IMR-90 (cell line): ENCODE results near the gene SCGB1A1.

Experiments used
- BHLHE40 ChIP-seq: fragments of 150-350 bp; IDR thresholded peaks from 2 replicates; pipeline ENCODE4 v1.6.1; 2016; ENCODE audit warnings: mild to moderate bottlenecking, low read depth, low read length
- ELK1 ChIP-seq: fragments of 150-350 bp; IDR thresholded peaks from 2 replicates; pipeline ENCODE4 v1.6.1; 2016; ENCODE audit warnings: low read depth, mild to moderate bottlenecking, low read length, moderate library complexity, borderline replicate concordance
- FOS ChIP-seq: fragments of 150-350 bp; IDR thresholded peaks from 2 replicates; pipeline ENCODE4 v1.6.1; 2016; ENCODE audit warnings: low read depth, low read length
- MAZ ChIP-seq: IDR thresholded peaks from 2 replicates; pipeline ENCODE4 v1.6.1; 2012; ENCODE audit warnings: low read depth, mild to moderate bottlenecking, low read length, improper control_type of control experiment, moderate library complexity, borderline replicate concordance
- NFE2L2 ChIP-seq: fragments of 150-350 bp; IDR thresholded peaks from 2 replicates; pipeline ENCODE4 v1.6.1; 2016; ENCODE audit warnings: low read depth, mild to moderate bottlenecking, low read length
- POLR2A ChIP-seq: IDR thresholded peaks from 2 replicates; pipeline ENCODE4 v1.6.1; 2012; ENCODE audit warnings: mild to moderate bottlenecking, low read depth, low read length
- RAD21 ChIP-seq: IDR thresholded peaks from 2 replicates; pipeline ENCODE4 v1.6.1; 2012; ENCODE audit warnings: low read length, improper control_type of control experiment
- RCOR1 ChIP-seq: IDR thresholded peaks from 2 replicates; pipeline ENCODE4 v1.6.1; 2012; ENCODE audit warnings: mild to moderate bottlenecking, low read length, improper control_type of control experiment; ENCODE audit not compliant: insufficient replicate concordance
- RFX5 ChIP-seq: IDR thresholded peaks from 2 replicates; pipeline ENCODE4 v1.8.0; 2012; ENCODE audit warnings: low read depth, mild to moderate bottlenecking, low read length, moderate library complexity
- SMC3 ChIP-seq: fragments of 150-350 bp; IDR thresholded peaks from 2 replicates; pipeline ENCODE4 v1.6.1; 2016; ENCODE audit warnings: low read depth, mild to moderate bottlenecking, antibody characterized with exemption, low read length, moderate library complexity
- TF ChIP-seq, protein P1 (sequence below): conservative IDR thresholded peaks from 2 replicates; pipeline ENCODE4 v1.5.1; 2012; ENCODE audit warnings: mild to moderate bottlenecking, low read depth, low read length, improper control_type of control experiment
- TF ChIP-seq, protein P2 (sequence below): fragments of 150-350 bp; IDR thresholded peaks from 2 replicates; pipeline ENCODE4 v1.6.1; 2017; ENCODE audit warnings: mild to moderate bottlenecking, antibody characterized with exemption, low read length, low read depth

- TF ChIP-seq, protein P1, sequence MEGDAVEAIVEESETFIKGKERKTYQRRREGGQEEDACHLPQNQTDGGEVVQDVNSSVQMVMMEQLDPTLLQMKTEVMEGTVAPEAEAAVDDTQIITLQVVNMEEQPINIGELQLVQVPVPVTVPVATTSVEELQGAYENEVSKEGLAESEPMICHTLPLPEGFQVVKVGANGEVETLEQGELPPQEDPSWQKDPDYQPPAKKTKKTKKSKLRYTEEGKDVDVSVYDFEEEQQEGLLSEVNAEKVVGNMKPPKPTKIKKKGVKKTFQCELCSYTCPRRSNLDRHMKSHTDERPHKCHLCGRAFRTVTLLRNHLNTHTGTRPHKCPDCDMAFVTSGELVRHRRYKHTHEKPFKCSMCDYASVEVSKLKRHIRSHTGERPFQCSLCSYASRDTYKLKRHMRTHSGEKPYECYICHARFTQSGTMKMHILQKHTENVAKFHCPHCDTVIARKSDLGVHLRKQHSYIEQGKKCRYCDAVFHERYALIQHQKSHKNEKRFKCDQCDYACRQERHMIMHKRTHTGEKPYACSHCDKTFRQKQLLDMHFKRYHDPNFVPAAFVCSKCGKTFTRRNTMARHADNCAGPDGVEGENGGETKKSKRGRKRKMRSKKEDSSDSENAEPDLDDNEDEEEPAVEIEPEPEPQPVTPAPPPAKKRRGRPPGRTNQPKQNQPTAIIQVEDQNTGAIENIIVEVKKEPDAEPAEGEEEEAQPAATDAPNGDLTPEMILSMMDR = no peak
- TF ChIP-seq MAZ (no peak), POLR2A (no peak), RCOR1 (no peak), SMC3 (no peak), NFE2L2 (no peak), RAD21 (no peak), ELK1 (no peak), RFX5 (no peak), FOS (no peak), BHLHE40 (no peak)
- TF ChIP-seq, protein P2, sequence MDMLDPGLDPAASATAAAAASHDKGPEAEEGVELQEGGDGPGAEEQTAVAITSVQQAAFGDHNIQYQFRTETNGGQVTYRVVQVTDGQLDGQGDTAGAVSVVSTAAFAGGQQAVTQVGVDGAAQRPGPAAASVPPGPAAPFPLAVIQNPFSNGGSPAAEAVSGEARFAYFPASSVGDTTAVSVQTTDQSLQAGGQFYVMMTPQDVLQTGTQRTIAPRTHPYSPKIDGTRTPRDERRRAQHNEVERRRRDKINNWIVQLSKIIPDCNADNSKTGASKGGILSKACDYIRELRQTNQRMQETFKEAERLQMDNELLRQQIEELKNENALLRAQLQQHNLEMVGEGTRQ = no peak
These were observed 46.0 kb upstream of the SCGB1A1 start for GRCh38 chr11:62372871-62373270.
